HL-60 (cell line): ENCODE results near the gene CEP112.

Experiments
- GABPA ChIP-seq: IDR thresholded peaks from 2 replicates; pipeline ENCODE4 v1.6.1; 2012; ENCODE audit warnings: low read depth
- REST ChIP-seq: IDR thresholded peaks from 2 replicates; pipeline ENCODE4 v1.6.1; 2012; ENCODE audit warnings: low read depth; ENCODE audit not compliant: insufficient replicate concordance
- SPI1 ChIP-seq: IDR thresholded peaks from 2 replicates; pipeline ENCODE4 v1.6.1; 2012; ENCODE audit warnings: low read depth, mild to moderate bottlenecking, borderline replicate concordance
- TF ChIP-seq, protein P1 (sequence below): IDR thresholded peaks from one replicate; pipeline ENCODE4 v1.5.1; 2011; ENCODE audit warnings: low read length, control low read depth, inconsistent platforms; ENCODE audit not compliant: insufficient read depth

GRCh38 chr17:65936013-65936412 lies 255.9 kb downstream of the CEP112 start:
- TF ChIP-seq, protein P1, sequence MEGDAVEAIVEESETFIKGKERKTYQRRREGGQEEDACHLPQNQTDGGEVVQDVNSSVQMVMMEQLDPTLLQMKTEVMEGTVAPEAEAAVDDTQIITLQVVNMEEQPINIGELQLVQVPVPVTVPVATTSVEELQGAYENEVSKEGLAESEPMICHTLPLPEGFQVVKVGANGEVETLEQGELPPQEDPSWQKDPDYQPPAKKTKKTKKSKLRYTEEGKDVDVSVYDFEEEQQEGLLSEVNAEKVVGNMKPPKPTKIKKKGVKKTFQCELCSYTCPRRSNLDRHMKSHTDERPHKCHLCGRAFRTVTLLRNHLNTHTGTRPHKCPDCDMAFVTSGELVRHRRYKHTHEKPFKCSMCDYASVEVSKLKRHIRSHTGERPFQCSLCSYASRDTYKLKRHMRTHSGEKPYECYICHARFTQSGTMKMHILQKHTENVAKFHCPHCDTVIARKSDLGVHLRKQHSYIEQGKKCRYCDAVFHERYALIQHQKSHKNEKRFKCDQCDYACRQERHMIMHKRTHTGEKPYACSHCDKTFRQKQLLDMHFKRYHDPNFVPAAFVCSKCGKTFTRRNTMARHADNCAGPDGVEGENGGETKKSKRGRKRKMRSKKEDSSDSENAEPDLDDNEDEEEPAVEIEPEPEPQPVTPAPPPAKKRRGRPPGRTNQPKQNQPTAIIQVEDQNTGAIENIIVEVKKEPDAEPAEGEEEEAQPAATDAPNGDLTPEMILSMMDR = no peak
- TF ChIP-seq SPI1 = no peak
- no peak for TF ChIP-seq GABPA
- no peak for TF ChIP-seq REST
